Spleen (tissue), 7 donors: ENCODE measurements around the gene SETBP1.

Experiments
- CTCF ChIP-seq, 11 experiments: fragments of 200-600 bp in 7 of 11; fragments of 450-650 bp in 4 of 11; sonication (generic) in 4 of 11; IDR thresholded peaks in 8 of 11; conservative IDR thresholded peaks in 3 of 11; 1 replicate in 7 of 11; 2 replicates in 4 of 11; pipeline versions ENCODE4 v1.4.0 to v1.8.0; 2016 to 2021; ENCODE audit warnings: antibody characterized with exemption in 11 of 11, inconsistent platforms in 4 of 11, mild to moderate bottlenecking in 1 of 11
- POLR2A ChIP-seq, 3 donors: fragments of 450-650 bp; IDR thresholded peaks; one replicate each; pipeline ENCODE4 v1.5.1; 2017; ENCODE audit warnings: antibody characterized with exemption in 3 of 3, mild to moderate bottlenecking in 1 of 3
- donor health status: DM: no; HTN: no; CAD: no; lungs with moderate emphysema.
- donor health status: DM: no; HTN: no; CAD: no.
- donor health status: DM: no; HTN: no; CAD: no.

GRCh38 chr18:44691148-44691925, 10.6 kb downstream of the SETBP1 start:
- no peak for TF ChIP-seq POLR2A (IDR thresholded peaks at IDR 0.05)
- no peak for TF ChIP-seq CTCF (IDR thresholded peaks at IDR 0.05 in 8 of 11, conservative IDR thresholded peaks at IDR 0.05 in 3 of 11)
